NCI-H1105 (cell line): ENCODE measurements around the gene CHD9.
A peak's percentile ranks its signal among the peaks of the same experiment; 100 is the strongest.
"Not testable (repeated sequence)": the region's sequence is repeated elsewhere in the genome, so short reads cannot be mapped to it uniquely, and the experiment has no call there.

Source experiments
- DNase-seq: peaks from one replicate; lab custom pipeline; 2025; lab: John Stamatoyannopoulos, UW

Gene CHD9

DNA sequence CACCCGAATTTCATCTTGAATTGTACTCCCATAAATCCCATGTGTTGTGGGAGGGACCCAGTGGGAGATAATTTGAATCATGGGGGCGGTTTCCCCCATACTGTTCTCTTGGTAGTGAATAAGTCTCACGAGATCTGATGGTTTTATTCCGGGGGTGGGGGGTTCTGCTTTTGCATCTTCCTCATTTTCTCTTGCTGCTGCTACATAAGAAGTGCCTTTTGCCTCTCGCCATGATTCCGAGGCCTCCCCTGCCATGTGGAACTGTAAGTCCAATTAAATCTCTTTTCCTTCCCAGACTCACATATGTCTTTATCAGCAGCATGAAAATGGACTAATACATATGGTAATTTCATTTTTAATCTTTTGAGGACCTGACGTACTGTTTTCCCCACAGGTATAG is 20.7 kb downstream of the CHD9 start:
- not testable (repeated sequence) for DNase-seq

DNA sequence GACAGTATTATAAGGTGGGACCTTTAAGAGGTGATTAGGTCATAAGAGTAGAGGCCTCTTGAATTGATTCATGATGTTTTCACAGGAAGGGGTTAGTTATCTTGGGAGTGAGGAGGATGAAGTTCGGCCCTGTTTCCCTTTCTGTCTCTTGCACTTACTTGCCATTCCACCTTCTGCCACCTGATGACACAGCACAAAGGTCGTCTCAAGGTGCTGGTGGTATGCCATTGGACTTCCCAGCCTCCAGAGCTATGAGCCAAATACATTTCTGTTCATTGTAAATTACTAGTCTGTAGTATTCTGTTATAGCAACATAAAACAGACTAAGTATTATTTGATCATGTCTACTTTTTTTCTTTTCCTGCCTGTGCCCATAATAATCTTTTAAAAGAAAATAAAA is 23.5 kb downstream of the CHD9 start:
- DNase-seq = no peak

- DNase-seq = no peak
These were observed 24.1 kb downstream of the CHD9 start for GRCh38 chr16:53078765-53079485.

GRCh38 chr16:53080345-53081031 is 25.7 kb downstream of the CHD9 start:
- no peak for DNase-seq

DNA sequence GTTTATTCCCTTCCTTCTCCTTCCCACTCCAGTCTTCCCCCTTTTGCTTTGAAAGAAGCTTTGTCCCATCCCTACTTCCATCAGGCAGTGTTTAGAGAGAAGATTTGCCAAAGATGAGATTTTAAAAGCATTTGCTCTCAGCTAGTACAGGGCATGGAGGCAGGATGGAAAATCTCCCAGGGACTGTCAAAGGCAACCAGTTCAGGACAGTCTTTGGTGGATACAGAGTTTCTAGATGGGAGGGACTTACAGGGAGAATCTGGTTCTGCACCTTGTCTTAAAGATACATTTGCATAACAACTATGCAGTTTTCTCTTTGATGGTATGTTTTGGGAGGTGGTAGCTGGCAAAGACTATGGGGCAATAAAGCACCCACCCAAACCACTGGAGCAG is 26.2 kb downstream of the CHD9 start:
- DNase-seq = no peak

GRCh38 chr16:53081686-53082407 is 27.1 kb downstream of the CHD9 start:
- DNase-seq = no peak

DNA sequence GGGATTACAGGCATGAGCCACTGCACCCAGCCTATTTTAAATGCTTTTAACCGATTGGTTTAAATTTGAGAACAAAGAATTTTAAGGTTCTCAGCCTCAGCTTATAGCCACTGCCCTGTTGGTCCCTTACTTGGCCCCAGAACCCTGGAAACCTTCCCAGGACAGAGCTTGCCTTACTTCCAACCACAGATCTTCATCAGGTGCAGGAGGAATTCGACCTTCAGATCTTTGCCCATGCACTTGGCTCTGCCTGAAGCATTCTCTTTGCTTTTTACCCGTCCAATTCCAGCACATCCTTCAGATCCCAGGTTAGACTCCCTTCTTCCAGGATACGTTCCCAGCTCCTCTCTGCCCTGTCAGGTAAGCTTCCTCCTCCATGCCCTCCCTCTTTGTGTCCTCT is 27.7 kb downstream of the CHD9 start:
- no peak for DNase-seq

DNA sequence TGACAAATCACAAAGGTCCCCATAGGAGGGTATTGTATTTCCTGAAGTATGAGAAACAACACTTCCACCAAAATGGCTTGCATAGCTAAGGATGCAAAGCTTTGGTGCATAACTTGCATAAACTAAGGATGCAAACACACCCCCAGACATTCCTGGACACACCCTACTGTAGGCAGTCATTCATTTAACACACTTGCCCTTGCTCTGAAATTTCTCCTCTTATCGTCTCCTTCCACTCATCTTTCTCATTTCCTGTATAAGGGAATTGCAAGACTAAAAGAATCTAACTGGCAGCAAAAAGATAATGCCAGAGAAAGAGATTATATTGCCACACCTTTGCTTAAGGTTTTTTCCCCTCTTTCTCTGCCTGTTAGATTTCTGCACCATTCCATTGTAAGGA is 28.3 kb downstream of the CHD9 start:
- DNase-seq = no peak

DNA sequence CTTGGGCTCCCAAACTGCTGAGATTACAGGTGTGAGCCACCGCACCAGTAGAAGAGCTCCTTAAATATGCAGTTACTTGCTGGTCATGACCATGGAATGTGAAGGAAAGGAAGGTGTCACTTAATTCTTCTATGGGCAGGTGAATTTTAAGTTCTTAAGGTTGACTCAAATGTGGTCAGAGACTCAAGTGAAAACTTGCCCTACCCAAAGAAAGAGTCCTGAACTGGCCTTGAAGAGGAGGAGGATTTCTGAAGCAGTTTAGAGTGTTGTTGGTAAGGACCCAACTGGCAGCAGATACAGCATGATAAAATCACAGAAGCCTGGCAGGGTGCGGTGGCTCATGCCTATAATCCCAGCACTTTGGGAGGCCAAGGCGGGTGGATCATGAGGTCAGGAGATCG is 29.4 kb downstream of the CHD9 start:
- no peak for DNase-seq

- DNase-seq = no peak
These were observed 30.0 kb downstream of the CHD9 start for GRCh38 chr16:53084746-53085334.

- peak; percentile 64 for DNase-seq
These were observed 30.6 kb downstream of the CHD9 start for GRCh38 chr16:53085369-53085843.

DNA sequence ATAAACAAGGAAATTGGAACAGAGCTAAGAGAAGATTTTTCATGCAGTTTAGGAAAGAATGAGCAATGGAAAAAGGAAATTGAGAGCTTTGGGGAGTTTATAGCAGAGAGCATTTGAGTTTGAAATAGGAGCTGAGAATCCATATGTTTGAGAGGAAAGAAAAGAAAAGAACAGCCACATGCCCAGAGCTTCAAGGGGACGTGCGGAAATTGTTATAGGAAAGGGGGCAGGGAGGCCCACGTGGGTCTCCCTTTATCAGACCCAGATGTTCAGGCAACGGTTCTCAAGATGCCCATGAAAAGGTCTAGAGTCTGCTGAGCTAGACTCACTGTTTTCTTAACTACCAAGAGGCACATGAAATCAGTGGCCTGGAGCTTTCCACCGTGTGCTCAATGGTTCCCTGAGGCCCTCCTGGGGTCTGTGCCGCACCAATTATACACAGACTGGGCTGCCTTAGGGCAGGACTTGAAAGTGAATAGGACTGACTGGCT is 31.2 kb downstream of the CHD9 start:
- DNase-seq = no peak

DNA sequence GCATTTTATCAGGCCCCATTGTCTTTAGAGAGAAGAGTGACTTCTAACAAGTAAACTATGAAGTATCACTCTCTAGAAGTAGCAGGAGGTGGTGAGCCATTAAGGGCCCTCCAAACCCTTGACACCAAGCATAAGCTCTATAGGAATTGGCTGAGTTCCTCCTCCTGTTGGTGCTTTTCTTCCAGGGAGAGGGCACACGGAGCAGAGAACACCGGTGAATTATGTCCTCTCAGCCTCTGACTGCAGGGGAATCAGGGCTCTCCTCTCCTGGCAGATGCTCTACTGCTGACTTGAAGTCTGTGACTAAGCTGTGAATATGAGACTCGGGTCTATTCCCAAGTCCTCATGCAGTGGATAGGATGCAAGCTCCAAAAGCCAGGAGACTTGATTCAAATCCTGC is 32.3 kb downstream of the CHD9 start:
- no peak for DNase-seq

- peak; percentile 73 for DNase-seq
These were observed 34.9 kb downstream of the CHD9 start for GRCh38 chr16:53089434-53090285.

DNA sequence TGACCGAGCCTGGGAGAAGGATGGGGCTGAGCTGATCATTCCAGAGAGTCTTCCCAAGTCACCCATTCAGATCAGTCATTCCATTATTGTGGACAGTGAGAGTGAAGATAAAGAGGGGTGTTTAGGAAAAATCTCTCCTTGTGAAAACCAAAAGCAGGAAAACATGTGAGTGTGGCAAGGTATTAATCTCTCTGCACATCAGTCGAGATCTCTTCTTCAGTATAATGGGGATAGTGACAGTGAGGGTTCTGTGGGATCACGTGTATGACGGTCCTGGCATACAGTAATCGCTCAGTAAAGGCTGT is 35.4 kb downstream of the CHD9 start:
- DNase-seq = no peak

DNA sequence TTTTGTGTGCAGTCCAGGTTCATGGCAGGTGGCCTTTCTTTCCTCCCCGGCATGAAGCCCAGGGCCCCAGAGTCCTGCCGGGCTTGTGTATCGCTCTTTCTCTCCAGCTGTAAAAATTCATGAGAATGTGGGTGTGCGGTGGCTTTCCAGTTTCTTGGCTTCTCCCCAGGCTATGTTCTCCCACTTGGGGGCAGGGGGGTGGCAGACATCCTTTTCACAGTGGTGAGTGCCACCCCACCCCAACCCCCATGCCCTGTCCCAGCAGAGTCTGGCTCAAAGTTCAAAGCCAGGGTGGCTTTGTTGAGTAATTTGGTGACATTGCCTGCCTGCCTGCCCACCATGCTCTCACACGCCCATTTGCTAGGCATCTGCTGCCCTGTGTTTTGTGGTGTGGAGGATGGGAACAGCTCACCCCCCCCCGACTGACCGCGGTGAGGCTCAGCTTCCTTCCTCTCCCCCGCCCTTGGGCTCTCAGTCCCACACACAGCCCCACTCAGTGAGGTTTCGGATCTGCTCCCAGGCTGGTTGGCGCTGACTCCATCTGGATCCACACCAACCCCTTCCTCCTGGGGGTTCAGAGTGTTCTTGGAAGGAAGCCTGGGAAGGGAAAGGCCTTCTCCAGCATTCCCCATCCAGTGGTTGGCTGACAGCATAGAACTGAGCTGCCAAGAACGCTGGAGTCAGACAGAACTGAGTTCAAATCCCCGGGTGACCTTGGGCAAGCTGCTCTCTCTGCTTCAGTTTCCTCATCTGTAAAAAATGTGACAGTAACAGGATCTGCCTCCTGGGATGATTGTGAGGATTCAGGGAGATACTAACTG is 36.0 kb downstream of the CHD9 start:
- no peak for DNase-seq

DNA sequence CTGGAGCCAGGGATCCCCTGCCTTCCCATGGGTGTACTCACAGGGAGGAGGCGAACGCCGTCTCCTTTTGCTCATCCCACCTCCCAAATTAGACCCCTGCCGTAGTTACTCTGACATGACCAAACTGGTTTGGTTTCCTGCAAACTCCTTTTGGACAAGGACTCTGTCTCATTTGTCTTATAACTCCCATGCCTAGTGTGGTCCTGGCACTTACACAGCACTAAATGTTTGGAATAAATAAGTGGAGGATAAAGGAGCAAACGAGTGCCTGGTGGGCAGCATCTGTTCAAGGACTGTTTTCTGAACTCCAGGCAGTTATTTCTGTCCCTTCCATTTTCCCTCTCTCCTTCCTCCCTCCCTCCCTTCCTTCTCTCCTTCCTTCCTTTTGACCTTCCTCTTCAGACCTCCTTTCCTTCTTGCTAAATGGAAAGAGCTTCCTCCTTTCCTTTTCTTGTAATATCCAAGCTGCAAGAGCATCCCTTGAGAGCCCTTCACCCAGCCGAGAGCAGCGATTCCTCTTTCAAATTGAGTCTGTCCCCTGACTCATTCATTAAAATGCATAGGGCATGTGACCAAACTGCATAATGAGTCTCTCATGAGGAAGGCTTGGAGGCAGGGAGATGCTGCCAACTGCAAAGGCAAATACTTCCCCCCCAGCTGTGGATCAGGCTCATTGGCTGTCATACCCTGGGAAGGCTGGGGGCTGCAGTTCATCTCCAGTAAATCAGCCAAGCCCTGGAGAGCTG is 36.8 kb downstream of the CHD9 start:
- DNase-seq = peak; percentile 91

DNA sequence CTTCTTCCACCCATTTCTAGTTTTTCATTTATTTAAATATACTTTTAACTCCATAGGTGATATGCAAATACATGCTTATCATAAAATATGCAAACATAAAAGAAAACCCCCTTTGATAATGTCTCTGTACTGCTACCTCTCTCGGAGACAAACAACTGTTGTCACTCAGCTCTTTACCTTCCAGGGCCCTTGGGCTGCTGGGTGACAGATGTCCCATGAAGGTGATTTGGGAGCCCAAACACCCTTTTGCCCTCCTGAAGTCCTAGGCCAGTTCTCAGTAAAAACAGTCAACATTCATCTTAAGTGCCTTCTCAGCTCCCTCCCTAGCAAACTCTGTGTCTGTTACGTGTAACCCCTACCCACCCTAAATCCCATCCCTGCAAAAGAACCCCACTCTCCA is 37.5 kb downstream of the CHD9 start:
- no peak for DNase-seq

- DNase-seq = no peak
These were observed 38.5 kb downstream of the CHD9 start for GRCh38 chr16:53093162-53093744.
